H9 (cell line): Measurements from ENCODE around the gene STON2. TPM values are rescaled to one million over a fixed set of nuclear protein-coding genes. Genes with fewer than 3 reads are reported as not detected.

Experiments
- DNase-seq: peaks from one replicate; pipeline ENCODE4 v3.0.0-alpha.2; 2017
- H2AFZ ChIP-seq: one replicate; pipeline ENCODE4 v1.6.1; 2013; ENCODE audit warnings: mild to moderate bottlenecking, low read length, control low read depth, moderate library complexity
- H2AK5ac ChIP-seq: 2 replicates; pipeline ENCODE4 v1.6.1; 2013; ENCODE audit warnings: low read length, control low read depth, mixed read lengths; ENCODE audit not compliant: insufficient read length
- H2BK120ac ChIP-seq: one replicate; pipeline ENCODE4 v1.6.1; 2013; ENCODE audit warnings: low read depth, mild to moderate bottlenecking, low read length, control low read depth, inconsistent platforms; ENCODE audit not compliant: poor library complexity, severe bottlenecking
- H2BK12ac ChIP-seq: 2 replicates; pipeline ENCODE4 v1.6.1; 2013; ENCODE audit warnings: low read length, control low read depth, mixed read lengths, low read depth; ENCODE audit not compliant: insufficient read length
- H2BK15ac ChIP-seq: 2 replicates; pipeline ENCODE4 v1.6.1; 2013; ENCODE audit warnings: low read depth, low read length, control low read depth
- H2BK20ac ChIP-seq: one replicate; pipeline ENCODE4 v1.6.1; 2013; ENCODE audit warnings: low read depth, mild to moderate bottlenecking, low read length, control low read depth, inconsistent platforms; ENCODE audit not compliant: poor library complexity, severe bottlenecking
- H2BK5ac ChIP-seq: 2 replicates; pipeline ENCODE4 v1.6.1; 2013; ENCODE audit warnings: low read length, control low read depth, mixed read lengths; ENCODE audit not compliant: insufficient read length
- H3K14ac ChIP-seq: 2 replicates; pipeline ENCODE4 v1.6.1; 2013; ENCODE audit warnings: low read length, control low read depth; ENCODE audit not compliant: insufficient read depth
- H3K18ac ChIP-seq: 2 replicates; pipeline ENCODE4 v1.6.1; 2013; ENCODE audit warnings: low read depth, mild to moderate bottlenecking, mixed read lengths, low read length, control low read depth; ENCODE audit not compliant: insufficient read length
- H3K23ac ChIP-seq: 2 replicates; pipeline ENCODE4 v1.6.1; 2013; ENCODE audit warnings: low read length, control low read depth, mixed read lengths, low read depth; ENCODE audit not compliant: insufficient read length
- H3K23me2 ChIP-seq: 2 replicates; pipeline ENCODE4 v1.6.1; 2013; ENCODE audit warnings: low read depth, mild to moderate bottlenecking, mixed read lengths, low read length, control low read depth; ENCODE audit not compliant: insufficient read length, poor library complexity, severe bottlenecking
- H3K27ac ChIP-seq: 2 replicates; pipeline ENCODE4 v1.5.1; 2013; ENCODE audit warnings: low read length, control low read depth, mixed read lengths, low read depth; ENCODE audit not compliant: insufficient read length
- H3K27me3 ChIP-seq: 2 replicates; pipeline ENCODE4 v1.6.1; 2013; ENCODE audit warnings: low read length, control low read depth, inconsistent platforms; ENCODE audit not compliant: insufficient read depth
- H3K4ac ChIP-seq: 2 replicates; pipeline ENCODE4 v1.6.1; 2013; ENCODE audit warnings: low read depth, mild to moderate bottlenecking, control low read depth, inconsistent platforms, low read length, moderate library complexity
- H3K4me1 ChIP-seq: 2 replicates; pipeline ENCODE4 v1.6.1; 2013; ENCODE audit warnings: low read length, control low read depth, inconsistent platforms; ENCODE audit not compliant: insufficient read depth
- H3K4me2 ChIP-seq: 2 replicates; pipeline ENCODE4 v1.6.1; 2013; ENCODE audit warnings: low read length, control low read depth, mixed read lengths; ENCODE audit not compliant: insufficient read length, insufficient read depth
- H3K56ac ChIP-seq: 2 replicates; pipeline ENCODE4 v1.6.1; 2013; ENCODE audit warnings: low read depth, mild to moderate bottlenecking, mixed read lengths, low read length, control low read depth; ENCODE audit not compliant: insufficient read length
- H3K79me1 ChIP-seq: 2 replicates; pipeline ENCODE4 v1.6.1; 2013; ENCODE audit warnings: low read depth, mild to moderate bottlenecking, moderate library complexity, low read length, control low read depth, inconsistent platforms; ENCODE audit not compliant: insufficient read depth, poor library complexity, severe bottlenecking
- H3K79me2 ChIP-seq: 2 replicates; pipeline ENCODE4 v1.6.1; 2013; ENCODE audit warnings: low read length, control low read depth, inconsistent platforms; ENCODE audit not compliant: insufficient read depth
- H3K9ac ChIP-seq: 2 replicates; pipeline ENCODE4 v1.6.1; 2013; ENCODE audit warnings: low read length, control low read depth, mixed read lengths; ENCODE audit not compliant: insufficient read length; ENCODE audit errors: extremely low read depth
- H3K9me3 ChIP-seq: one replicate; pipeline ENCODE4 v1.6.1; 2013; ENCODE audit warnings: low read depth, low read length, inconsistent platforms; ENCODE audit not compliant: control insufficient read depth
- H3T11ph ChIP-seq: one replicate; pipeline ENCODE4 v1.6.1; 2013; ENCODE audit warnings: mild to moderate bottlenecking, low read length, control low read depth, inconsistent platforms
- H4K20me1 ChIP-seq: one replicate; pipeline ENCODE4 v1.6.1; 2013; ENCODE audit not compliant: control insufficient read depth, insufficient read length, insufficient read depth
- H4K5ac ChIP-seq: 2 replicates; pipeline ENCODE4 v1.6.1; 2013; ENCODE audit warnings: low read depth, mild to moderate bottlenecking, mixed read lengths, low read length, control low read depth; ENCODE audit not compliant: insufficient read length
- H4K8ac ChIP-seq: replicated peaks from 2 replicates; pipeline ENCODE4 v1.6.1; 2013; ENCODE audit warnings: low read length, control low read depth, mixed read lengths, low read depth; ENCODE audit not compliant: insufficient read length
- H4K91ac ChIP-seq: 2 replicates; pipeline ENCODE4 v1.6.1; 2013; ENCODE audit warnings: low read depth, mild to moderate bottlenecking, moderate library complexity, mixed read lengths, low read length, control low read depth; ENCODE audit not compliant: insufficient read length
- H3K27ac Mint-ChIP-seq, 3 experiments: 2 replicates in 2 of 3; 3 replicates in 1 of 3; pipeline ENCODE4 v1.8.0; 2020 to 2021; ENCODE audit warnings: mixed read lengths in 3 of 3, mild to moderate bottlenecking in 1 of 3, moderate library complexity in 1 of 3
- H3K27me3 Mint-ChIP-seq: 2 replicates; pipeline ENCODE4 v1.8.0; 2021; ENCODE audit warnings: low read depth, mild to moderate bottlenecking, moderate library complexity, mixed read lengths
- H3K36me3 Mint-ChIP-seq, 3 experiments: 2 replicates in 2 of 3; 3 replicates in 1 of 3; pipeline ENCODE4 v1.8.0; 2020 to 2021; ENCODE audit warnings: low read depth in 3 of 3, mixed read lengths in 3 of 3; ENCODE audit not compliant: insufficient read depth in 1 of 3
- H3K4me1 Mint-ChIP-seq, 2 experiments: 2 replicates each; pipeline ENCODE4 v1.8.0; 2020; ENCODE audit warnings: mixed read lengths in 2 of 2
- H3K4me3 Mint-ChIP-seq, 2 experiments: 2 replicates in 1 of 2; 3 replicates in 1 of 2; pipeline ENCODE4 v1.8.0; 2020 to 2021; ENCODE audit warnings: mild to moderate bottlenecking in 2 of 2, mixed read lengths in 2 of 2, moderate library complexity in 1 of 2
- H3K9me3 Mint-ChIP-seq, 2 experiments: 2 replicates in 1 of 2; 3 replicates in 1 of 2; pipeline ENCODE4 v1.8.0; 2020; ENCODE audit warnings: mild to moderate bottlenecking in 2 of 2, mixed read lengths in 2 of 2, moderate library complexity in 1 of 2
- WGBS: extraction: QIAGEN DNeasy Blood & Tissue Kit; methylation state at CpG from one replicate; pipeline ENCODE4 v1.1.7; 2013; ENCODE audit warnings: missing lambda C conversion rate, low lambda C conversion rate, mixed read lengths; ENCODE audit not compliant: insufficient read length; ENCODE audit errors: extremely low coverage; 5-methylcytosine and 5-hydroxymethylcytosine counted together
- total RNA-seq: library from RNA; stranded (reverse); gene quantifications from 2 replicates; pipeline ENCODE4 v1.2.1, GENCODE V29; 2021
- TF ChIP-seq, protein P1 (sequence below): fragments of 200-600 bp; sonication (generic); conservative IDR thresholded peaks from 3 replicates; pipeline ENCODE4 v1.8.0; 2021; ENCODE audit warnings: antibody characterized with exemption, mild to moderate bottlenecking

Gene STON2
- total RNA-seq, 1 experiment from 2014 or later, result 62.9 TPM

- Histone ChIP-seq H3K9me3 (no peaks in the 10 kb centered on the region), H3K27ac (no peak overlapping the region), H3K56ac (no peak overlapping the region), H4K8ac (no peak overlapping the region), H3K27me3 (no peaks in the 10 kb centered on the region), H3K4ac (no peak overlapping the region), H3K23ac (no peak overlapping the region), H4K20me1 (no peaks in the 10 kb centered on the region), H3K4me1 (peaks cover 6% of the 10 kb centered on the region; the same call in 1 of the 2 replicates), H2AFZ (no peak overlapping the region), H2BK120ac (peak overlapping the region; percentile 30), H3T11ph (no peak overlapping the region), H3K4me2 (no peak overlapping the region), H3K18ac (peak overlapping the region; percentile 38), H3K9ac (no peak overlapping the region), H3K23me2 (no peaks in the 10 kb centered on the region), H2BK15ac (no peak overlapping the region), H4K5ac (no peak overlapping the region), H2BK20ac (no peak overlapping the region), H3K79me2 (no peaks in the 10 kb centered on the region; the same call in 1 of the 2 replicates), H2BK12ac (no peak overlapping the region), H2AK5ac (peak overlapping the region; percentile 99), H3K14ac (no peak overlapping the region), H4K91ac (no peak overlapping the region), H3K79me1 (no peaks in the 10 kb centered on the region), H2BK5ac (no peak overlapping the region)
- H3K4me1 Mint-ChIP-seq, result peaks cover 69 to 73% of the 10 kb centered on the region in 2 experiments
- H3K36me3 Mint-ChIP-seq, result peaks cover 7 to 16% (median 11%) of the 10 kb centered on the region in 3 experiments
- no peak for DNase-seq
- H3K27me3 Mint-ChIP-seq, result no peaks in the 10 kb centered on the region
- WGBS, result no CpG with 5 or more reads among the region's 3 CpGs
- TF ChIP-seq, protein P1, sequence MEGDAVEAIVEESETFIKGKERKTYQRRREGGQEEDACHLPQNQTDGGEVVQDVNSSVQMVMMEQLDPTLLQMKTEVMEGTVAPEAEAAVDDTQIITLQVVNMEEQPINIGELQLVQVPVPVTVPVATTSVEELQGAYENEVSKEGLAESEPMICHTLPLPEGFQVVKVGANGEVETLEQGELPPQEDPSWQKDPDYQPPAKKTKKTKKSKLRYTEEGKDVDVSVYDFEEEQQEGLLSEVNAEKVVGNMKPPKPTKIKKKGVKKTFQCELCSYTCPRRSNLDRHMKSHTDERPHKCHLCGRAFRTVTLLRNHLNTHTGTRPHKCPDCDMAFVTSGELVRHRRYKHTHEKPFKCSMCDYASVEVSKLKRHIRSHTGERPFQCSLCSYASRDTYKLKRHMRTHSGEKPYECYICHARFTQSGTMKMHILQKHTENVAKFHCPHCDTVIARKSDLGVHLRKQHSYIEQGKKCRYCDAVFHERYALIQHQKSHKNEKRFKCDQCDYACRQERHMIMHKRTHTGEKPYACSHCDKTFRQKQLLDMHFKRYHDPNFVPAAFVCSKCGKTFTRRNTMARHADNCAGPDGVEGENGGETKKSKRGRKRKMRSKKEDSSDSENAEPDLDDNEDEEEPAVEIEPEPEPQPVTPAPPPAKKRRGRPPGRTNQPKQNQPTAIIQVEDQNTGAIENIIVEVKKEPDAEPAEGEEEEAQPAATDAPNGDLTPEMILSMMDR, result no peak
- peaks cover 2 to 12% of the 10 kb centered on the region in 2 experiments; a peak in 2 of 5 replicates for H3K9me3 Mint-ChIP-seq
- H3K27ac Mint-ChIP-seq, result peak overlapping the region; percentile 82 to 99 (median 99); a peak in 6 of 7 replicates
- H3K4me3 Mint-ChIP-seq, result peak overlapping the region in 1 of 2 experiments; percentile 0; a peak in 1 of 5 replicates
Measured at GRCh38 chr14:81313775-81314429, 86.2 kb downstream of the STON2 start.
